A673 (cell line): Measurements from ENCODE around the gene ZXDA. TPM values are rescaled to one million over a fixed set of nuclear protein-coding genes. Genes with fewer than 3 reads are reported as not detected.

Experiments used
- BruUV-seq: library from RNA; stranded (reverse); fragments of 400-500 nt; replicated peaks from 2 replicates; lab custom pipeline; 2021; lab: Mats Ljungman, UMichigan
- CTCF ChIA-PET: fragments of 300-600 bp; sonication (Branson Sonifier 250); formaldehyde crosslinking; loops from one replicate; lab custom pipeline; 2022; ENCODE audit warnings: antibody characterized with exemption; lab: Charles Lee
- POLR2A ChIA-PET: fragments of 300-600 bp; sonication (Branson Sonifier 250); formaldehyde crosslinking; loops from one replicate; lab custom pipeline; 2022; ENCODE audit warnings: antibody characterized with exemption; ENCODE audit not compliant: low non-redundant PET; lab: Charles Lee
- DNase-seq: peaks from one replicate; pipeline ENCODE4 v3.0.0-alpha.2; 2015; ENCODE audit warnings: low spot score
- H3K27ac ChIP-seq: fragments of 200-600 bp; sonication (generic); 2 replicates; pipeline ENCODE4 v1.5.1; 2016; ENCODE audit warnings: mixed run types, low read depth, mild to moderate bottlenecking, mixed read lengths, antibody characterized with exemption, low read length; ENCODE audit not compliant: poor library complexity, severe bottlenecking
- H3K27me3 ChIP-seq: fragments of 200-600 bp; sonication (generic); replicated peaks from 2 replicates; pipeline ENCODE4 v1.6.1; 2017; ENCODE audit warnings: mixed run types, low read depth, mild to moderate bottlenecking, mixed read lengths, antibody characterized with exemption, low read length; ENCODE audit not compliant: insufficient read depth, poor library complexity
- H3K36me3 ChIP-seq: fragments of 200-600 bp; sonication (generic); 2 replicates; pipeline ENCODE4 v1.6.1; 2016; ENCODE audit warnings: mixed run types, mild to moderate bottlenecking, mixed read lengths, antibody characterized with exemption, low read length; ENCODE audit not compliant: insufficient read depth, poor library complexity, severe bottlenecking
- H3K4me1 ChIP-seq: fragments of 200-600 bp; sonication (generic); 2 replicates; pipeline ENCODE4 v1.6.1; 2017; ENCODE audit warnings: mixed run types, mild to moderate bottlenecking, mixed read lengths, antibody characterized with exemption, low read length; ENCODE audit not compliant: insufficient read depth, poor library complexity, severe bottlenecking
- H3K4me3 ChIP-seq: fragments of 200-600 bp; sonication (generic); 2 replicates; pipeline ENCODE4 v1.5.1; 2016; ENCODE audit warnings: low read depth, mixed run types, mild to moderate bottlenecking, mixed read lengths, low read length; ENCODE audit not compliant: poor library complexity, severe bottlenecking
- H3K9me3 ChIP-seq: fragments of 200-600 bp; sonication (generic); 2 replicates; pipeline ENCODE4 v1.6.1; 2016; ENCODE audit warnings: mixed run types, low read depth, mild to moderate bottlenecking, mixed read lengths, antibody characterized with exemption, low read length; ENCODE audit not compliant: poor library complexity, severe bottlenecking
- CTCF ChIP-seq: fragments of 300-800, 200-600 bp; sonication (generic); conservative IDR thresholded peaks from 2 replicates; pipeline ENCODE4 v1.5.1; 2017; ENCODE audit warnings: low read depth, mild to moderate bottlenecking, antibody characterized with exemption, low read length, moderate library complexity, mixed read lengths
- EZH2 ChIP-seq: fragments of 200-600 bp; sonication (generic); IDR thresholded peaks from 2 replicates; pipeline ENCODE4 v1.6.1; 2017; ENCODE audit warnings: borderline replicate concordance, low read depth, mild to moderate bottlenecking, mixed read lengths, antibody characterized with exemption, low read length; ENCODE audit not compliant: poor library complexity, severe bottlenecking
- intact Hi-C: fragments of 100-400 bp; cut with micrococcal nuclease; formaldehyde crosslinking; loops from one replicate; pipeline ENCODE4 v1.10.0; 2022; ENCODE audit not compliant: unreplicated experiment
- total RNA-seq: library from RNA; stranded (reverse); gene quantifications from 2 replicates; pipeline ENCODE4 v1.2.3, GENCODE V29; 2021

Gene ZXDA
- total RNA-seq, 1 experiment from 2014 or later: 5.3 TPM

- peaks cover 27% of the 10 kb centered on the region for H3K4me1 ChIP-seq
- CTCF ChIA-PET: no interaction called here
Observed at GRCh38 chrX:57905141-57905540, 5.1 kb downstream of the ZXDA start.

GRCh38 chrX:57904176-57904880 lies 5.9 kb downstream of the ZXDA start:
- no peaks in the 10 kb centered on the region for H3K9me3 ChIP-seq
- no peak for DNase-seq
- no peak overlapping the region for H3K4me3 ChIP-seq
- no peak for TF ChIP-seq EZH2
- H3K27ac ChIP-seq: no peak overlapping the region
- no peaks in the 10 kb centered on the region for H3K27me3 ChIP-seq
- intact Hi-C loops: no loop called here
- H3K4me1 ChIP-seq: peaks cover 30% of the 10 kb centered on the region
- no peaks in the 10 kb centered on the region for H3K36me3 ChIP-seq
- CTCF ChIA-PET: interaction anchor here (0.5 kb wide), 1 partner anchor 14 kb away, joined by 5 read pairs; no protein-coding TSS in a partner anchor
- BruUV-seq: no TSS peak
- POLR2A ChIA-PET: no interaction called here

More at GRCh38 chrX:57905141-57905540, 5.1 kb downstream of the ZXDA start:
- intact Hi-C loops: loop anchor here (5.0 kb wide), 1 partner anchor 313 kb away; the partner anchor contains the start of gene ZXDB
- no peaks in the 10 kb centered on the region for H3K27me3 ChIP-seq
- no peaks in the 10 kb centered on the region for H3K36me3 ChIP-seq
- no TSS peak for BruUV-seq
- peak overlapping the region; percentile 58 for H3K27ac ChIP-seq
- TF ChIP-seq EZH2 (no peak), CTCF (no peak)
- no peak for DNase-seq
- H3K4me3 ChIP-seq: peak overlapping the region; percentile 28
- POLR2A ChIA-PET: no interaction called here
- H3K9me3 ChIP-seq: no peaks in the 10 kb centered on the region

GRCh38 chrX:57902633-57903032 lies 7.6 kb downstream of the ZXDA start:
- H3K4me1 ChIP-seq: peaks cover 36% of the 10 kb centered on the region
- intact Hi-C loops: no loop called here
- no peaks in the 10 kb centered on the region for H3K9me3 ChIP-seq
- TF ChIP-seq CTCF (no peak), EZH2 (no peak)
- peak; percentile 17 for DNase-seq
- no peaks in the 10 kb centered on the region for H3K27me3 ChIP-seq
- peak overlapping the region; percentile 12 for H3K27ac ChIP-seq
- CTCF ChIA-PET: interaction anchor here (0.5 kb wide), 1 partner anchor 455 kb away, joined by 3 read pairs; no protein-coding TSS in a partner anchor
- no peaks in the 10 kb centered on the region for H3K36me3 ChIP-seq
- H3K4me3 ChIP-seq: no peak overlapping the region
- BruUV-seq: no TSS peak
- POLR2A ChIA-PET: no interaction called here
